Ovary (tissue), 3 donors: ENCODE results near the gene RAPGEF2.
"Not testable (repeated sequence)": the region's sequence is repeated elsewhere in the genome, so short reads cannot be mapped to it uniquely, and the experiment has no call there.

ENCODE experiments used
- CTCF ChIP-seq, 3 donors: fragments of 450-650 bp in 2 of 3; fragments of 200-600 bp in 1 of 3; IDR thresholded peaks; one replicate each; pipeline versions ENCODE4 v1.5.1 to v1.8.0; 2016 to 2022; ENCODE audit warnings: antibody characterized with exemption in 3 of 3, mild to moderate bottlenecking in 1 of 3
- EP300 ChIP-seq: sonication (generic); formaldehyde crosslinking; IDR thresholded peaks from one replicate; pipeline ENCODE4 v1.6.1; 2017; ENCODE audit warnings: antibody characterized with exemption
- POLR2A ChIP-seq: fragments of 450-650 bp; IDR thresholded peaks from one replicate; pipeline ENCODE4 v1.6.1; 2017; ENCODE audit warnings: antibody characterized with exemption, mild to moderate bottlenecking, moderate library complexity
- donor health status: DM: no; HTN: no; CAD: no.

GRCh38 chr4:159379064-159379463, 276.2 kb downstream of the RAPGEF2 start:
- TF ChIP-seq CTCF (IDR thresholded peaks at IDR 0.05); POLR2A; EP300: not testable (repeated sequence)
